Neural cell (in vitro differentiated cells): Measurements from ENCODE around the gene C13orf46. TPM values are rescaled to one million over a fixed set of nuclear protein-coding genes. Genes with fewer than 3 reads are reported as not detected.

Experiments used
- H2AFZ ChIP-seq: fragments of 200-600, 300-800 bp; sonication (generic), shearing (Covaris generic); 2 replicates; pipeline ENCODE4 v1.6.0; 2014; ENCODE audit warnings: low read depth, mild to moderate bottlenecking, antibody characterized with exemption, low read length, moderate library complexity
- H3F3A ChIP-seq: fragments of 200-600 bp; shearing (Covaris generic); 2 replicates; pipeline ENCODE4 v1.6.1; 2016; ENCODE audit warnings: mild to moderate bottlenecking, moderate library complexity, mixed read lengths, antibody characterized with exemption, low read length; ENCODE audit not compliant: insufficient read depth, poor library complexity, severe bottlenecking
- H3K27ac ChIP-seq: fragments of 200-600, 300-800 bp; sonication (generic), shearing (Covaris generic); 2 replicates; pipeline ENCODE4 v1.5.1; 2014; ENCODE audit warnings: mild to moderate bottlenecking, low read length, moderate library complexity
- H3K27me3 ChIP-seq: fragments of 300-800, 200-600 bp; sonication (generic), shearing (Covaris generic); 2 replicates; pipeline ENCODE4 v1.6.0; 2014; ENCODE audit warnings: mild to moderate bottlenecking, low read depth, low read length, moderate library complexity; ENCODE audit not compliant: insufficient read depth
- H3K36me3 ChIP-seq: fragments of 300-800, 200-600 bp; sonication (generic), shearing (Covaris generic); 2 replicates; pipeline ENCODE4 v1.5.1; 2014; ENCODE audit warnings: mild to moderate bottlenecking, antibody characterized with exemption, low read length, moderate library complexity; ENCODE audit not compliant: insufficient read depth
- H3K4me2 ChIP-seq: fragments of 300-800, 200-600 bp; sonication (generic), shearing (Covaris generic); 2 replicates; pipeline ENCODE4 v1.6.0; 2014; ENCODE audit warnings: mild to moderate bottlenecking, low read length
- H3K4me3 ChIP-seq: fragments of 300-800, 200-600 bp; sonication (generic), shearing (Covaris generic); 2 replicates; pipeline ENCODE4 v1.5.1; 2014; ENCODE audit warnings: mild to moderate bottlenecking, low read length, moderate library complexity
- H3K79me2 ChIP-seq: fragments of 200-600 bp; shearing (Covaris generic); replicated peaks from 2 replicates; pipeline ENCODE4 v1.6.0; 2014; ENCODE audit warnings: mild to moderate bottlenecking, low read length, moderate library complexity; ENCODE audit not compliant: insufficient read depth
- H3K9ac ChIP-seq: fragments of 300-800, 200-600 bp; sonication (generic), shearing (Covaris generic); 2 replicates; pipeline ENCODE4 v1.6.1; 2016; ENCODE audit warnings: mild to moderate bottlenecking, low read length, mixed read lengths
- H3K9me2 ChIP-seq: fragments of 200-600 bp; shearing (Covaris generic); 2 replicates; pipeline ENCODE4 v1.6.1; 2016; ENCODE audit warnings: mild to moderate bottlenecking, low read length, mixed read lengths; ENCODE audit not compliant: insufficient read depth
- H3K9me3 ChIP-seq: fragments of 200-600, 300-800 bp; sonication (generic), shearing (Covaris generic); 2 replicates; pipeline ENCODE4 v1.6.1; 2016; ENCODE audit warnings: mild to moderate bottlenecking, mixed run types, low read length, moderate library complexity, mixed read lengths
- H4K20me1 ChIP-seq: fragments of 200-600 bp; shearing (Covaris generic); 2 replicates; pipeline ENCODE4 v1.6.1; 2016; ENCODE audit warnings: mild to moderate bottlenecking, mixed run types; ENCODE audit not compliant: insufficient read depth
- CTCF ChIP-seq: fragments of 450-650 bp; IDR thresholded peaks from 2 replicates; pipeline ENCODE4 v1.5.1; 2014; ENCODE audit warnings: antibody characterized with exemption, mild to moderate bottlenecking, moderate library complexity; ENCODE audit not compliant: poor library complexity, severe bottlenecking
- EP300 ChIP-seq: fragments of 450-650 bp; conservative IDR thresholded peaks from 2 replicates; pipeline ENCODE4 v1.6.1; 2014; ENCODE audit warnings: antibody characterized with exemption, mild to moderate bottlenecking, moderate library complexity; ENCODE audit not compliant: poor library complexity, severe bottlenecking
- EZH2 ChIP-seq: fragments of 200-600, 300-800 bp; shearing (Covaris generic), sonication (generic); IDR thresholded peaks from 2 replicates; pipeline ENCODE4 v1.6.1; 2014; ENCODE audit warnings: antibody characterized with exemption, low read length, borderline replicate concordance, mild to moderate bottlenecking; ENCODE audit not compliant: insufficient read depth, poor library complexity, severe bottlenecking
- MXI1 ChIP-seq: fragments of 450-650 bp; conservative IDR thresholded peaks from 2 replicates; pipeline ENCODE4 v1.6.1; 2014; ENCODE audit warnings: antibody characterized with exemption, mild to moderate bottlenecking; ENCODE audit not compliant: poor library complexity, severe bottlenecking
- POLR2AphosphoS5 ChIP-seq: IDR thresholded peaks from 2 replicates; pipeline ENCODE4 v1.6.1; 2012
- RAD21 ChIP-seq: fragments of 450-650 bp; conservative IDR thresholded peaks from 2 replicates; pipeline ENCODE4 v1.6.1; 2014; ENCODE audit warnings: antibody characterized with exemption, mild to moderate bottlenecking, moderate library complexity
- REST ChIP-seq: IDR thresholded peaks from 2 replicates; pipeline ENCODE4 v1.6.1; 2012; ENCODE audit warnings: borderline replicate concordance
- SMC3 ChIP-seq: fragments of 450-650 bp; conservative IDR thresholded peaks from 2 replicates; pipeline ENCODE4 v1.6.1; 2014; ENCODE audit warnings: antibody characterized with exemption, mild to moderate bottlenecking, moderate library complexity; ENCODE audit not compliant: poor library complexity
- TAF1 ChIP-seq: IDR thresholded peaks from 2 replicates; pipeline ENCODE4 v1.6.1; 2012; ENCODE audit warnings: low read depth
- polyA plus RNA-seq: library from polyadenylated mRNA; depleted of rRNA; stranded (reverse); fragments of >200 nt; gene quantifications from 2 replicates; pipeline ENCODE4 v1.2.3, GENCODE V29; 2014

C13orf46 gene
- polyA plus RNA-seq, 1 donor from 2014 or later = not detected

GRCh38 chr13:114010401-114011101 lies 36.7 kb upstream of the C13orf46 start:
- H3K9me2 ChIP-seq = no peaks in the 10 kb centered on the region
- H3K4me2 ChIP-seq = no peak overlapping the region
- H3K27ac ChIP-seq = no peak overlapping the region
- no peak overlapping the region for H2AFZ ChIP-seq
- H4K20me1 ChIP-seq = no peaks in the 10 kb centered on the region
- no peak overlapping the region for H3K9ac ChIP-seq
- peaks cover 6% of the 10 kb centered on the region for H3K36me3 ChIP-seq
- no peak for TF ChIP-seq SMC3
- no peak for TF ChIP-seq EP300
- TF ChIP-seq EZH2 = no peak
- TF ChIP-seq REST = no peak
- no peak for TF ChIP-seq MXI1
- TF ChIP-seq CTCF = no peak
- TF ChIP-seq TAF1 = no peak
- no peak for TF ChIP-seq POLR2AphosphoS5
- no peak for TF ChIP-seq RAD21
- H3K27me3 ChIP-seq = no peaks in the 10 kb centered on the region
- no peaks in the 10 kb centered on the region for H3K9me3 ChIP-seq
- H3K79me2 ChIP-seq = no peaks in the 10 kb centered on the region
- H3F3A ChIP-seq = no peaks in the 10 kb centered on the region
- H3K4me3 ChIP-seq = no peak overlapping the region

GRCh38 chr13:114009590-114010400 lies 35.9 kb upstream of the C13orf46 start:
- H3K9ac ChIP-seq = no peak overlapping the region
- no peak overlapping the region for H3K4me2 ChIP-seq
- no peaks in the 10 kb centered on the region for H4K20me1 ChIP-seq
- no peaks in the 10 kb centered on the region for H3K9me2 ChIP-seq
- no peaks in the 10 kb centered on the region for H3K9me3 ChIP-seq
- H3K27me3 ChIP-seq = no peaks in the 10 kb centered on the region
- no peak for TF ChIP-seq MXI1
- no peak for TF ChIP-seq EZH2
- no peak for TF ChIP-seq SMC3
- TF ChIP-seq POLR2AphosphoS5 = no peak
- TF ChIP-seq RAD21 = no peak
- TF ChIP-seq EP300 = no peak
- TF ChIP-seq REST = no peak
- no peak for TF ChIP-seq TAF1
- TF ChIP-seq CTCF = no peak
- H2AFZ ChIP-seq = no peak overlapping the region
- no peak overlapping the region for H3K27ac ChIP-seq
- no peaks in the 10 kb centered on the region for H3F3A ChIP-seq
- H3K36me3 ChIP-seq = peaks cover 6% of the 10 kb centered on the region
- H3K79me2 ChIP-seq = no peaks in the 10 kb centered on the region
- no peak overlapping the region for H3K4me3 ChIP-seq
